ENCODE data around the gene GATAD2A.
"Not testable (repeated sequence)": the region's sequence is repeated elsewhere in the genome, so short reads cannot be mapped to it uniquely, and the experiment has no call there.

The GATAD2A gene

GRCh38 chr19:19404879-19405860, at the start of gene GATAD2A:
TSS of gene GATAD2A (plus strand) at chr19:19405675. CDS start at chr19:19465346, 59,671 bp downstream.
- no peaks in the 10 kb centered on the region for H3K9me3 ChIP-seq (ENCODE audit: control insufficient read depth, low read length)
- no peaks in the 10 kb centered on the region for H3K36me3 ChIP-seq (ENCODE audit: control insufficient read depth, insufficient read depth, low read length)
- H3K9ac ChIP-seq (ENCODE audit: low read length): peak within 1 kb of the TSS; percentile 78
- no peaks in the 10 kb centered on the region for H3K27me3 ChIP-seq (ENCODE audit: control insufficient read depth, insufficient read depth, low read length)
- peak within 1 kb of the TSS; percentile 61 for H3K4me3 ChIP-seq (ENCODE audit: low read length)
- H3K4me1 ChIP-seq (ENCODE audit: control insufficient read depth, insufficient read depth, low read length): peaks cover 55% of the 10 kb centered on the region

GRCh38 chr19:19356500-19356899, 49.0 kb upstream of the GATAD2A start:
- no peak overlapping the region for H3K9ac ChIP-seq (ENCODE audit: low read length)
- H3K4me1 ChIP-seq (ENCODE audit: control insufficient read depth, insufficient read depth, low read length): peaks cover 6% of the 10 kb centered on the region
- H3K9me3 ChIP-seq (ENCODE audit: control insufficient read depth, low read length): no peaks in the 10 kb centered on the region
- H3K27me3 ChIP-seq (ENCODE audit: control insufficient read depth, insufficient read depth, low read length): no peaks in the 10 kb centered on the region
- no peak overlapping the region for H3K4me3 ChIP-seq (ENCODE audit: low read length)
- H3K36me3 ChIP-seq (ENCODE audit: control insufficient read depth, insufficient read depth, low read length): peaks cover 33% of the 10 kb centered on the region

- Histone ChIP-seq H3K4me1 (ENCODE audit: control insufficient read depth, insufficient read depth, low read length) (peaks cover 6% of the 10 kb centered on the region), H3K4me3 (ENCODE audit: low read length) (no peak overlapping the region), H3K9me3 (ENCODE audit: control insufficient read depth, low read length) (no peaks in the 10 kb centered on the region), H3K36me3 (ENCODE audit: control insufficient read depth, insufficient read depth, low read length) (peaks cover 33% of the 10 kb centered on the region), H3K9ac (ENCODE audit: low read length) (no peak overlapping the region), H3K27me3 (ENCODE audit: control insufficient read depth, insufficient read depth, low read length) (no peaks in the 10 kb centered on the region)
Measured at GRCh38 chr19:19356901-19357566, 48.4 kb upstream of the GATAD2A start.

GRCh38 chr19:19361075-19361594, 44.3 kb upstream of the GATAD2A start:
- no peak overlapping the region for H3K9ac ChIP-seq (ENCODE audit: low read length)

GRCh38 chr19:19362075-19362474, 43.4 kb upstream of the GATAD2A start:
- Histone ChIP-seq H3K27me3 (ENCODE audit: control insufficient read depth, insufficient read depth, low read length) (no peaks in the 10 kb centered on the region), H3K4me3 (ENCODE audit: low read length) (no peak overlapping the region), H3K9me3 (ENCODE audit: control insufficient read depth, low read length) (no peaks in the 10 kb centered on the region), H3K36me3 (ENCODE audit: control insufficient read depth, insufficient read depth, low read length) (no peaks in the 10 kb centered on the region), H3K9ac (ENCODE audit: low read length) (no peak overlapping the region), H3K4me1 (ENCODE audit: control insufficient read depth, insufficient read depth, low read length) (peaks cover 17% of the 10 kb centered on the region)

More at GRCh38 chr19:19361075-19361594, 44.3 kb upstream of the GATAD2A start:
- Histone ChIP-seq H3K4me3 (ENCODE audit: low read length) (no peak overlapping the region), H3K27me3 (ENCODE audit: control insufficient read depth, insufficient read depth, low read length) (no peaks in the 10 kb centered on the region), H3K4me1 (ENCODE audit: control insufficient read depth, insufficient read depth, low read length) (peaks cover 17% of the 10 kb centered on the region), H3K36me3 (ENCODE audit: control insufficient read depth, insufficient read depth, low read length) (peaks cover 4% of the 10 kb centered on the region), H3K9me3 (ENCODE audit: control insufficient read depth, low read length) (no peaks in the 10 kb centered on the region)

- Histone ChIP-seq H3K27me3 (ENCODE audit: control insufficient read depth, insufficient read depth, low read length) (no peaks in the 10 kb centered on the region), H3K9ac (ENCODE audit: low read length) (no peak overlapping the region)
Measured at GRCh38 chr19:19366434-19367396, 38.8 kb upstream of the GATAD2A start.

GRCh38 chr19:19368087-19368486, 37.4 kb upstream of the GATAD2A start:
- Histone ChIP-seq H3K36me3 (ENCODE audit: control insufficient read depth, insufficient read depth, low read length) (no peaks in the 10 kb centered on the region), H3K4me3 (ENCODE audit: low read length) (no peak overlapping the region), H3K4me1 (ENCODE audit: control insufficient read depth, insufficient read depth, low read length) (peaks cover 23% of the 10 kb centered on the region), H3K9ac (ENCODE audit: low read length) (no peak overlapping the region), H3K9me3 (ENCODE audit: control insufficient read depth, low read length) (no peaks in the 10 kb centered on the region), H3K27me3 (ENCODE audit: control insufficient read depth, insufficient read depth, low read length) (no peaks in the 10 kb centered on the region)

More at GRCh38 chr19:19366434-19367396, 38.8 kb upstream of the GATAD2A start:
- H3K4me3 ChIP-seq (ENCODE audit: low read length): no peak overlapping the region
- H3K4me1 ChIP-seq (ENCODE audit: control insufficient read depth, insufficient read depth, low read length): peaks cover 17% of the 10 kb centered on the region
- no peaks in the 10 kb centered on the region for H3K9me3 ChIP-seq (ENCODE audit: control insufficient read depth, low read length)
- no peaks in the 10 kb centered on the region for H3K36me3 ChIP-seq (ENCODE audit: control insufficient read depth, insufficient read depth, low read length)

GRCh38 chr19:19371059-19371458, 34.4 kb upstream of the GATAD2A start:
- no peaks in the 10 kb centered on the region for H3K36me3 ChIP-seq (ENCODE audit: control insufficient read depth, insufficient read depth, low read length)
- H3K9me3 ChIP-seq (ENCODE audit: control insufficient read depth, low read length): no peaks in the 10 kb centered on the region
- no peak overlapping the region for H3K4me3 ChIP-seq (ENCODE audit: low read length)
- H3K27me3 ChIP-seq (ENCODE audit: control insufficient read depth, insufficient read depth, low read length): no peaks in the 10 kb centered on the region
- H3K9ac ChIP-seq (ENCODE audit: low read length): no peak overlapping the region
- peaks cover 25% of the 10 kb centered on the region for H3K4me1 ChIP-seq (ENCODE audit: control insufficient read depth, insufficient read depth, low read length)

- Histone ChIP-seq H3K9me3 (ENCODE audit: control insufficient read depth, low read length) (no peaks in the 10 kb centered on the region), H3K9ac (ENCODE audit: low read length) (peak overlapping the region; percentile 69), H3K4me1 (ENCODE audit: control insufficient read depth, insufficient read depth, low read length) (peaks cover 35% of the 10 kb centered on the region), H3K27me3 (ENCODE audit: control insufficient read depth, insufficient read depth, low read length) (no peaks in the 10 kb centered on the region), H3K4me3 (ENCODE audit: low read length) (no peak overlapping the region), H3K36me3 (ENCODE audit: control insufficient read depth, insufficient read depth, low read length) (no peaks in the 10 kb centered on the region)
Measured at GRCh38 chr19:19372656-19373416, 32.6 kb upstream of the GATAD2A start.

GRCh38 chr19:19379527-19379926, 25.9 kb upstream of the GATAD2A start:
- Histone ChIP-seq H3K27me3 (ENCODE audit: control insufficient read depth, insufficient read depth, low read length) (no peaks in the 10 kb centered on the region), H3K4me1 (ENCODE audit: control insufficient read depth, insufficient read depth, low read length) (peaks cover 46% of the 10 kb centered on the region), H3K9ac (ENCODE audit: low read length) (no peak overlapping the region), H3K36me3 (ENCODE audit: control insufficient read depth, insufficient read depth, low read length) (no peaks in the 10 kb centered on the region), H3K4me3 (ENCODE audit: low read length) (no peak overlapping the region), H3K9me3 (ENCODE audit: control insufficient read depth, low read length) (no peaks in the 10 kb centered on the region)

GRCh38 chr19:19380316-19380715, 25.2 kb upstream of the GATAD2A start:
- peaks cover 43% of the 10 kb centered on the region for H3K4me1 ChIP-seq (ENCODE audit: control insufficient read depth, insufficient read depth, low read length)
- H3K9ac ChIP-seq (ENCODE audit: low read length): not testable (repeated sequence)

More at GRCh38 chr19:19380316-19380715, 25.2 kb upstream of the GATAD2A start:
- H3K9me3 ChIP-seq (ENCODE audit: control insufficient read depth, low read length); H3K27me3 ChIP-seq (ENCODE audit: control insufficient read depth, insufficient read depth, low read length); H3K4me3 ChIP-seq (ENCODE audit: low read length); H3K36me3 ChIP-seq (ENCODE audit: control insufficient read depth, insufficient read depth, low read length): not testable (repeated sequence)

Measured in mucosa of stomach (tissue), 1 donor.